HL-60 (cell line): Measurements from ENCODE around the gene PRMT3.

Source experiments
- POLR2AphosphoS5 ChIP-seq: IDR thresholded peaks from 2 replicates; pipeline ENCODE4 v1.6.1; 2012; ENCODE audit warnings: low read depth
- SPI1 ChIP-seq: IDR thresholded peaks from 2 replicates; pipeline ENCODE4 v1.6.1; 2012; ENCODE audit warnings: low read depth, mild to moderate bottlenecking, borderline replicate concordance
- TF ChIP-seq, protein P1 (sequence below): IDR thresholded peaks from one replicate; pipeline ENCODE4 v1.5.1; 2011; ENCODE audit warnings: low read length, control low read depth, inconsistent platforms; ENCODE audit not compliant: insufficient read depth
- TF ChIP-seq, protein P2 (sequence below): IDR thresholded peaks from 2 replicates; pipeline ENCODE4 v1.6.1; 2012; ENCODE audit warnings: low read depth; ENCODE audit not compliant: insufficient replicate concordance

DNA sequence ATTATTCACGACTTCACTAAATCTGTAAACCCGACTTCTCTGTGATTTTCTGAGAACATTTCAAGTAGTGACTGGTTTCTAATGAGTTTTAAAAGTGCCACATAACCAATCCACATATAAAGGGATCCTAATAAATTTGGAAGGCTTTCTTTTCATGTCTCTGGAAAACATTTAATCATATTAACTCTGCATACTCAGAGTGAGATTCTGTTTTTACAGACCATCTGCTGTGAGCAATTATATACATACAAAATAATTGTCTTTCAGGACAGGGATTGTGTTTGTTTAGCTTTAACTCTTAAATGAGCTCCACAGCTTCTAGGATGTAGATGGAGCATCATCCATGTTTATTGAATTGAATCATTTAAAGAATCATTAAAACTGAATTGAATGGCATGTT lies 65.1 kb downstream of the PRMT3 start:
- TF ChIP-seq, protein P1, sequence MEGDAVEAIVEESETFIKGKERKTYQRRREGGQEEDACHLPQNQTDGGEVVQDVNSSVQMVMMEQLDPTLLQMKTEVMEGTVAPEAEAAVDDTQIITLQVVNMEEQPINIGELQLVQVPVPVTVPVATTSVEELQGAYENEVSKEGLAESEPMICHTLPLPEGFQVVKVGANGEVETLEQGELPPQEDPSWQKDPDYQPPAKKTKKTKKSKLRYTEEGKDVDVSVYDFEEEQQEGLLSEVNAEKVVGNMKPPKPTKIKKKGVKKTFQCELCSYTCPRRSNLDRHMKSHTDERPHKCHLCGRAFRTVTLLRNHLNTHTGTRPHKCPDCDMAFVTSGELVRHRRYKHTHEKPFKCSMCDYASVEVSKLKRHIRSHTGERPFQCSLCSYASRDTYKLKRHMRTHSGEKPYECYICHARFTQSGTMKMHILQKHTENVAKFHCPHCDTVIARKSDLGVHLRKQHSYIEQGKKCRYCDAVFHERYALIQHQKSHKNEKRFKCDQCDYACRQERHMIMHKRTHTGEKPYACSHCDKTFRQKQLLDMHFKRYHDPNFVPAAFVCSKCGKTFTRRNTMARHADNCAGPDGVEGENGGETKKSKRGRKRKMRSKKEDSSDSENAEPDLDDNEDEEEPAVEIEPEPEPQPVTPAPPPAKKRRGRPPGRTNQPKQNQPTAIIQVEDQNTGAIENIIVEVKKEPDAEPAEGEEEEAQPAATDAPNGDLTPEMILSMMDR: no peak
- no peak for TF ChIP-seq POLR2AphosphoS5
- TF ChIP-seq SPI1: no peak
- TF ChIP-seq, protein P2, sequence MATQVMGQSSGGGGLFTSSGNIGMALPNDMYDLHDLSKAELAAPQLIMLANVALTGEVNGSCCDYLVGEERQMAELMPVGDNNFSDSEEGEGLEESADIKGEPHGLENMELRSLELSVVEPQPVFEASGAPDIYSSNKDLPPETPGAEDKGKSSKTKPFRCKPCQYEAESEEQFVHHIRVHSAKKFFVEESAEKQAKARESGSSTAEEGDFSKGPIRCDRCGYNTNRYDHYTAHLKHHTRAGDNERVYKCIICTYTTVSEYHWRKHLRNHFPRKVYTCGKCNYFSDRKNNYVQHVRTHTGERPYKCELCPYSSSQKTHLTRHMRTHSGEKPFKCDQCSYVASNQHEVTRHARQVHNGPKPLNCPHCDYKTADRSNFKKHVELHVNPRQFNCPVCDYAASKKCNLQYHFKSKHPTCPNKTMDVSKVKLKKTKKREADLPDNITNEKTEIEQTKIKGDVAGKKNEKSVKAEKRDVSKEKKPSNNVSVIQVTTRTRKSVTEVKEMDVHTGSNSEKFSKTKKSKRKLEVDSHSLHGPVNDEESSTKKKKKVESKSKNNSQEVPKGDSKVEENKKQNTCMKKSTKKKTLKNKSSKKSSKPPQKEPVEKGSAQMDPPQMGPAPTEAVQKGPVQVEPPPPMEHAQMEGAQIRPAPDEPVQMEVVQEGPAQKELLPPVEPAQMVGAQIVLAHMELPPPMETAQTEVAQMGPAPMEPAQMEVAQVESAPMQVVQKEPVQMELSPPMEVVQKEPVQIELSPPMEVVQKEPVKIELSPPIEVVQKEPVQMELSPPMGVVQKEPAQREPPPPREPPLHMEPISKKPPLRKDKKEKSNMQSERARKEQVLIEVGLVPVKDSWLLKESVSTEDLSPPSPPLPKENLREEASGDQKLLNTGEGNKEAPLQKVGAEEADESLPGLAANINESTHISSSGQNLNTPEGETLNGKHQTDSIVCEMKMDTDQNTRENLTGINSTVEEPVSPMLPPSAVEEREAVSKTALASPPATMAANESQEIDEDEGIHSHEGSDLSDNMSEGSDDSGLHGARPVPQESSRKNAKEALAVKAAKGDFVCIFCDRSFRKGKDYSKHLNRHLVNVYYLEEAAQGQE: no peak
